GF-D8 (cell line): ENCODE results near the gene TIGIT.

Experiments used
- DNase-seq: peaks from one replicate; lab custom pipeline; 2025; lab: John Stamatoyannopoulos, UW

TIGIT gene

DNA sequence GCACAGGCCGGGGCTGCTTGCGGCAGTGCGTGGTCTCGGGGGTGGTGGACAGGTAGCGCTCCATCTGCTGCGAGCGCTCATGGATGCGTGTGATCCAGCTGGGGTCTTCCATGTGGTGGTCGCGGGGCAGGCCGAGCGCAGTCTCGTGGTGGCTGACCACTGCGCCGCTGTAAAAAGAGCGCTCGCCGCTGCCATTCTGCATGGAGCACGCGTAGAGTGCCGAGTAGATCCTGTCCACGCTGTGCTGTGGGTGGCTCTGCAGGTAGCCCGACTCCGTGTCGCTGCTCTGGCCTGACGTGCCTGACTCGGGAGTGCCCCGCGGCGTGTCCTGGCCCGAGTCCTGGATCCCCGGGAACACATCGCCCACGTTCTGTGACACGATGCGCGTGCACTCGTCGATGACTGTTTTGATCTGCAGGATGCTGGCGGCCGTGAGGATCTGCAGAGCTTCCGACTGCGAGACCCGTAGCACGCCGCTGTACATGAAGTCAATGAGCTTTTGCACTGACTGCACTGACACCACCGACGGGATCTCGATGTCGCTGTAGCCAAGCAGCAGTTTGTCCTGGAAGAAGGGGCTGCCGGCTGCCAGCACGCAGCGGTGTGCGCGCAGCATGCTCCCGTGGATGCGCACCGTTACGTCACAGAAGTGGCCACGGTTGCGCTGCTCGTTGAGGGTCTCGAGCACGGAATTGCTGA, 57.4 kb downstream of the TIGIT start:
- no peak for DNase-seq

GRCh38 chr3:114351822-114352145, 58.0 kb downstream of the TIGIT start:
- DNase-seq = no peak

DNA sequence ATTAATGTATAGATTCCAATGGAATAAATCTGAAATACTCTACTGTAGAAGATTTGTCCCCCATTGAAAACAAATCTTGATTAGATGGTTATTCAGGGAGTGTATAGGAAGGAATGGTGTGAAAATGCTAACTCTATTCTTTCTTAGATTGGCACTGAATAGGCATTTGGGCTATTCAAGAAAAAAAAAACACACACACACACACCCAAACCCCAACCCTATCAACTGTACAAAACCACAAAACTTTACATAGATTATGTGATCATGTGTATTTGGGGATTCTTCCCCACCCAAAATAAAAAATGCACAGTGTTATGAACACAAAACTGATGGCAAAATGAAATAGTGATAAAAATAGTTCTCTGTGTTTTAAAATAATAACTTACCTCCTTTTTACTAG, 61.8 kb downstream of the TIGIT start:
- DNase-seq = no peak

DNA sequence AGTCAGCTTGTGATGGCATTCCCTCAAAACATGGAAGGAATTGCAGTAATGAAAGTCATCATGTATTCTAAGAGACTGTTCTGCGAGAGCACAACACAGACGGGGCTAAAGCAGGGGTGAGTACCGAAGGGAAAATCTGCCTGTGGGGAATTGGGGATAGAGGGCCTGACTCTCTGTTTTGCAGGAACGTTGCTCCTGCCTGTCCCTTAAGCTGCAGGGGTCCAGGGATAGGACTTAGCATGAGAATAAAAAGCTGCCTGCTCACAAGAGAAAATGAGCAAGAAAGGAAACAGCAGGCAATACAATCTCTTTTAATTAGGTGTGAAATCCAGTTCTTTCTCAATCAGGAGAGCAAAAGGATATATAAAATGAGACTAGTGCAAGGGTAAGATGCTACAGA, 62.2 kb downstream of the TIGIT start:
- DNase-seq = no peak

- DNase-seq = no peak
Measured at GRCh38 chr3:114356525-114356924, 62.7 kb downstream of the TIGIT start.
